Right forelimb (tissue), 1 donor: Measurements from ENCODE around the gene WBP2.

Experiments used
- DNase-seq: peaks from one replicate; pipeline ENCODE4 v3.0.0-alpha.2; 2018

WBP2 gene

DNA sequence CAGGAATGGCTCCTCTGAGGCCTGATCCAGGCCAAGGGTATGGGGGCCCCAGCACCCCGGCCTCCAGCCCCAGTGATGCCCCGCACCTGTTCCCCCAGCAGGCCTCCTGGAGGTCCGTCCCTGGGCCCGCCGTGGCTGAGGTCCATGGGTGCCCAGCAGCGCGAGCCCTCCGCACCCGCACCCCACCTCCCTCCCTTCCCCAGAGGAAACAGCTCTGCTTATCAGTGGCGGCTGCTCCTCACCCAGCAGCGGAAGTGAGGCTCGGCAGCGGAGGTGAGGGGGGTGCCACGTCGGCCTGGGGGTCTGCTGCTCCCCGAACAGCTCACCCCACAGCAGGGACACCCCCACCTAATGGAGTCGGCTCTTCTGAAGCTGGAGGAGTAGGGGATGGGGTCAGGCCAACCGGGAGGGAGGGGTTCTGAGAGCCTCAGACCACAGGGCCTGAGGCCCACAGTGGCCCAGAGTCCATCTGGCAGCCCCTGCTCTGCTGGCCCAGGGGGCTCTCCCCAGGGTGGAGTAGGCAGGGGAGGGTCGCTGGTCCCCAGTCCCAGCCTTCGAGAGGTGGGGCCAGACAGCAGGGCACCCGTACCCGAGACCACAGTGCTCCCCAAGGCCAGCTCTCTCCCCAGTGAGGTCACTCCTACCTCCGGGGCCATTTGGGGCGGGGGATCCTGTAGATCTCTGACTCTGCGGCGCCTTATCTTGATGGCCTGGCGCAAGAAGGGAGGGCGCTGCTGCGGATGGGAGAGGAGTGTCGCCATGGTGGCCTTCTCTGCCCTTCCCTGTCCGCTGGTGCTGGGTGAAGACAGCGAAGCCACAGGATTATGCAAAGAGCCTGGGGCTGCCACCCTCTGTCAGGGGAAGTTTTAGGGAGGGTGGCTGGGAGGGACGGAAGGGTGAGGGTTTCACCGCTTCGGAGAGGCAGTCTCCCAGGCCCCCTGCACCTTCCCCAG, 11.3 kb downstream of the WBP2 start, which contains the start of gene UNC13D:
Gene UNC13D (minus strand): TSS at position 828 of the 953 bp plus-strand sequence. CDS start 67 bp downstream, at position 761.
- no peak for DNase-seq

DNA sequence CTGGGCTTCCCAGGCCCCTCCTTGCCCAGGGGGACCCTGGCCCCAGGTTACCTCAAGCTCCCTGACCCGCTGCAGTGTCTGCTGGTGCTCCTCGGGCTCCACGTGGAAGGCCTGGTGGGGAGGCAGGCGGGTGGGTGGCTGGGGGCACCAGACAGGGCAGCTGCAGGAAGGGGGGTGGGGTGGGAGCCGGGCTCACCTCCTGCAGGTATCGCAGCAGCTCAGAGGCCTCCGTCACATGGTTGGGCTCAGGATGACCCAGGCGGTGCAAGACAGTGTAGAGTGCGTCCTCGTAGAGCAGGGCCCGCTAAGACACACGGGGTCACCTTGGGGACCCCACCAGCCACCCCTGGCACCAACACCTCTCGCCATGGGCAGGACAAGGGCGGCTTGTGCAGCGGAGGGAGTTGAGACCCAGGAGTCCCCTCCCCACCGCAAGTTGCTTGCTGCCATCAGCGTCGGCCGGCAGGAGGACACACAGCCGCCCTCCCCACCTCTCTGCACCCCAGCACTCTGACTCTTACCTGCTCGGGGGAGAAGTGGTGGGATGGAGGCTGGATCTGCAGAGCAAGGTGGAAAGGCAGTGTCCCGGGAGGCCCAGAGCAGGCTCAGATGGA, 12.1 kb downstream of the WBP2 start:
- DNase-seq: no peak

DNA sequence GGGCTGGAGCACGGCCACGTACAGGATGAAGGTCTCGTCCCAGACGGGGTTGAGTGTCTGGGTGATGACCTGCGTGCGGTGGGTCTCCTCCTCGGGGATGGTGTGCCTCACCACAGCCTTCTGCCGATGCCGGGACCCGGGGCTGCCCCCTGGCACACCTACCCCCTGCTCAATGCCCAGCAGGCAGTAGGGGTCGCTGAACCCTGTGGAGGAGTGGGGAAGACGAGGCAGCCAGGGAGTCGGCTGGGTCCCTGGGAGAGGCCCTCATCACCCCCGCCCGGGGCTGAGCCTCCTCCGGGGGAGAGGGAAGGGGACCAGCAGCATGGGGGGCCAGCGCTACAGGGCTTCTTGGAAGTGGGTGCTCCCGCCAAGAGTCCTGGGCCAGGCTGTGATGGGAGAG, 12.7 kb downstream of the WBP2 start:
- no peak for DNase-seq

DNA sequence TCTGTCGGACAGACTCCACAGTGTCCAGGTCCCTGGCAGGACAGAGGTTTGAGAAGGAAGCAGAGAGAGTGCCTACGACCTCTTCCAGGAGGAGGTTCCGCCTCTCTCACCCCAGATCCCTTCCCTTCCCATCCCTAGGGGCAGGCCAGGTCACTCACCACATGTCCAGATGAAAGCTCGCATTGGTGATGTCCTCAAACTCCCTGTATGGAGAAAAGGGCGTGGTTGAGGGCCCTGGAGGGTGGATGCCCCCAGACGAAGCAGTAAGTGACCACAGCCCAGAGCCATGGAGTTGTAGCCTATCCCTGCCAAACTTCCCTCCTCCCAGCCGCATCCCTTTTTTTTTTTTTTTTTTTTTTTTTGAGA, 14.4 kb downstream of the WBP2 start:
- no peak for DNase-seq

DNA sequence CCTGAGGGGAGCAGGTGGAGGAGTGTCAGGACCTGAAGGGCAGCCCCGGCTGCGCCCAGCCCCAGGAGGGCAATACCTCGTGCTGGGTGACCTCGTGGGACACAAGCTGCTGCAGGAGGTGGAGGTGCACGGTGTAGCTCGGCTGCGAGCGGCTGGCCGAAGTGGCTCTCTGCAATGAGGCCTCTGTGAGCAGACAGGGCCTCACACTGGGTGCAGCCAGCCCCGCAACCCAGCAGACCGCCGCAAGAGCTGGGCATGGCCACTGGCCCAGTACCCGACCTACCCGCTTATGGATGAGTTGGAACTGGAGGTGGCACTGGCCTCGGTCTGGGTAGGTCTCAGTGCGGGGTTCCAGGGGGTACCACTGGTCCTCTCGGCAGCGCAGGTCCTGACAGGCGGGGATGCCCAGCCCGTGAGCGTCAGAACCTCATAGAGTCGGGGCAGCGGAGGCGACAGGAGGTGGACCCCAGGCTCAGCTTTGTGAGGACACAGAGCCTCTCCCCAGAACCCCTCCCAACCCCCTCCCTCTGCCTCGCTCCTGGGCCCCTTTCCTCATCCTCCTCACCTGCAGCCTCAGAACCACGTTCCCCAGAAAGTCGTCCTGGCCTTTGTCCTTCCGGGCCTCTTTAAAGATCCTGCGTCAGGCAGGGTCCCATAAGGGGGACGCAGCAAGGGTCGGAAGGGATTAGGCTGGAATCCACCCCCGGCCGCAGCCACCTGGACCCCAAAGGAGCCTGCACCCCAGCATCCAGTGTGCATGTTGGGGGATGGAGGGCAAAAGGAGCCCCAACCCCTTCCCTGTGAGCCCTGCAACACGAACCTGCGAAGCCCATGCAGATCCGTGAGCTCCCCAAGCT, 15.0 kb downstream of the WBP2 start:
- DNase-seq: no peak

DNA sequence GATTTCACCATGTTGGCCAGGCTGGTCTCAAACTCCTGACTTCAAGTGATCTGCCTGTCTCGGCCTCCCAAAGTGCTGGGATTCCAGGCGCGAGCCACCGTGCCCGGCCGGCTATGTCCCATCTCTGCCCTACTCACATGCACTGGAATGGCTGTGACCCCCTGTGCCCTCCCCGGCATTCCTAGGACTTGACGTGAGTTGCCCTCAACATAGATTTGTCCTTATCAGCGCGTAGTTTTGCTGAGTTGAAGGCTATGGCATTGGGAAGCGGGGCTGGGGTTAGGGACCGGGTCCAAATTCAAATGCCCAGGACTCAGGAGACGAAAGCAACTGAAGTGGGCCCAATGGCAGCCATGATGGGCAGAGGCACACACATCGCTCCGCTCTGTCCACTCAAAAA, 16.7 kb downstream of the WBP2 start:
- DNase-seq: no peak

DNA sequence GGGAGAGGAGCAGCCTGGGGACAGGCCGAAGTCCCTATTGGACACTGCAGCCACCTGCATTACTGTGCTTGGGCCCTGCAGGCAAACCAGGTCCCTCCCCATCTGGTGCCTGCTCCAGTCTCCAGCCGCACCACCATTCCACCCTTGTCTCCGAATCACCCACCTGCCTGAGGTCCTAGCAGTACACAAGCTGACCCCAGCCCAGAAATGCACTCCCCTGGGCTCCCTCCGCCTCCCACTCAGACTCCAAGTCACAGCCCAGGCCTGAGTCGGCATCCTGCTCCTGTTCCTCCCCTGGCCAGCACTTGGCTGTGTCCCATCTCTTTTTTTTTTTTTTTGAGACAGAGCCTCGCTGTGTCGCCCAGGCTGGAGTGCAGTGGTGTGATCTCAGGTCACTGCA, 17.2 kb downstream of the WBP2 start:
- DNase-seq: no peak

DNA sequence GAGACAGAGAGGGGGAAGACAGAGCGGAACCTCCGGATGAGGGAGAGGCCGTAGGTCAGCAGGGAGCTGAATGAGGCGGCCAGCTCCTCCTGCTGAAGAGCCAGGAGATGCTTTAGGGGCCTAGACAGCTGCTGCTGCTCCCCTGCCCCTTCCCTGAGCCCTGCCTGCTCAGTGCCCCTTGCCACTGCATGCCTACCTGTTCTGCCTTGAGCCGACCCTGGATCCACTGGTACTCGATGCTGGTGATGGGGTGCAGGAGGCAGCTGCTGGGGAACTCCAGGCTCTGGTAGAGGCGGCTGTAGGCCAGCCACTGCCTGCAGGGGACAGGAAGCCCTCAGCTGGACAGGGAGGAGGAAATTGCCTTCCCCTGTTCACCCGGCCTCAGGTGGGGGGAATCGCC, 18.5 kb downstream of the WBP2 start:
- no peak for DNase-seq

DNA sequence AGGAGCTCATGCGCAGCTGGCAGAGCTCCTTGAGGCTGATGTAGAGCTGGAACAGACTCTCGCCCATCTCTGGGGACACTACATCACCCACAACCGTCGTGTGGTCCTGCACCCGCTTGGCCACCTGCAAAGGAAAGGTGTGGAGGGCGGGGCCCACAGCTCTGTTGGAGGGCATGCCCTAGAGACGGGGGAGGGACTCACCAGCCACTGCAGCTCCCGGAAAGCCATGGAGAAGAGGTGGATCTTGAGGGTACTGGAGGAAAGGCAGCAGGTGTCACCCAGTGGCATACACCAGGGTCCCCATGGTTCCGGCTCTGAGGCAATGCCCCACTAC, 19.5 kb downstream of the WBP2 start:
- no peak for DNase-seq

DNA sequence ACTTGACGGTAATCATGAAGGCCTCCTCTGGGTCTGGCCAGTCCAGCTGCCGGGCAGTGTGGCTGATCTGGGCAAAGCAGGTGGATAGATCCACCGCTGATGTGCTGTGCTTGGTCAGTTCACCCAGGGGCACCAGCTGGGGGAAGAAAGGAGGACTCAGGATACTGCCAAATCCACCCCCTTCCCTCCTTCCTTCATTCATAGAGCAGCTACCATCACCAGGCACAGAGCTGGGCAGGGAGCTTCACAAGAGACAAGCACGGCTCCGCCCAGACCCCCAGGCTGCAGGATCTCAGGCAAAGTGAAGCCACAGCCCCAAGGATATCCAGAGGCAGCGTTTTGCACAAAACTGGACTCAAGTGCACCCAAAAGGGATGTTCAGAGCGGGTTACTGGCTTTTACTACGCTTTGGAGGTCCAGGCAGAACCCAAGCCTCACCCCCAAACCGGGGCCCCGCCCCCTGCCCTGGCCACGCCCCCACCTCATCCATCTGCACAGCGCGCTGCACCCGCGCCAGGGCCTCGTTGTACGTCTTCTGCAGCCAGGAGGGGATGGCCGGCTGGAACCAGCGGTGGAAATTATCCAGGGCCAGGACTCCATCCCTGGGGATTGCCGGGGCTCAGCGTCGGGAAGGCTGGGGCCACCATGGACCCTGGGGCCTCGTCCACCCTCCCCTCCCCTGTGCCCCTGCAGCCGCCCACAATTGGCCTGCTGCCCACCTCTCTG, 20.0 kb downstream of the WBP2 start:
- DNase-seq: peak; percentile 72

DNA sequence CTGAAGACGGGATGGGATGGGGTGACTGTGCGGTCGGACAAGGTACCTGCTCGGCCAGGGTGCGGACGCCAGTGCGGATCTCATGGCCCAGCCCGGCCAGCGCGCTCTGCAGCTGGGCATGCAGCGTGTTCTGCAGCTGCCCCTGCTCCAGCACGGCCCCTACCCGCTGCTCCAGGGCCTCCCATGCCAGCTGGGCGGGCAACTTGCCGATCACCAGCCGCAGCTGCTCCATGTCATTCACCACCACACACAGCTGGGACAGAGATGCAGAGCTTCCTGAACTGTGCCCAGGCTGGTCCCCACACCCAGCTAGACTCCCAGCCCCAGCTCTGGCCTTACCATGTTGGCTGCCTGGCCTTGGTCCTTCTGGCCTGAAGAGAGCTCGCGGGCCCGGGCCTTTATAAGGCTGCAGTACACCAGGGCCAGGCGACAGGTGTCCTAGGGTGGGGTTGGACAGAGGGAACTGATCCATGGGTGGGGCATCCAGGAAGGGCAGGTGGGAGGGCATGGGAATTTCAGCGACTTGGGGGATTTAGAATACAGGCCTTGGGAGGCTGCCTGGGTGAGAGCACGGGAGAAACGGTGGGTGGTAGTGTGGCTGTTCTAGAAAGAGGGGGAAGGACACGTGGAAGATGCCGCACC, 20.7 kb downstream of the WBP2 start:
- DNase-seq: peak; percentile 84

DNA sequence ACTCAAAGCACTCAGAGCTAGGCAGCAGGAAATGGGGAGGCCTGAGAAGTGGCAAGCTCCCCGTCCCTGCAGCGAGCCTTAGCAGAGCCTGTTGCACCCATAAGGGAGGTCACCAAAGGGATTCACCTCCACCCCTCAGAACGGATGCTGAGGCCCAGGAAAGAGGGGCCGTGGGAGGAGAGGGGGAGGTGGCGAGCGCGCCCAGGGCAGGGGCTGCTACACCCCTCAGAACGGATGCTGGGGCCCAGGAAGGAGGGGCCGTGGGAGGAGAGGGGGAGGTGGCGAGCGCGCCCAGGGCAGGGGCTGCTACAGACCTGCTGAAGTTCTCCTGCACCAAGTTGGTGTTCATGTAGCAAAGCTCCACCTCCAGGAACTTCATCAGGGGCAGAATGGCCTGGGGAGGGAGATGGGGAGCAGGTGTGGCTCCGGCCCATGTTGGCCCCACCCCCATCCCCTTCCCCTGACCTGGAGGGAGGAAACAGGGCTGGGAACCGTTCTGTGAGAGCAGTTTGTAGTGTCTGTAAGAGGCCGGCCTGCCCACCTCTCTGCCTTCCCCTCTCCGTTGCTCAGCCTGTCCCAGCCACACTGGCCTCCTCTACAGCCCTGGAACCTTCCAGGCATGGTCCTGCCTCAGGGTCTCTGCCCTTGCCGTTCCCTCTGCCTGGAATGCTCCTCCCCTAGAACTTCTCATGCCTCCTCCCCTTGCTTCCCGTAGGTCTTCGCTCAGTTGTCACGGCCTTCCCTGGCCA, 22.3 kb downstream of the WBP2 start:
- no peak for DNase-seq

DNA sequence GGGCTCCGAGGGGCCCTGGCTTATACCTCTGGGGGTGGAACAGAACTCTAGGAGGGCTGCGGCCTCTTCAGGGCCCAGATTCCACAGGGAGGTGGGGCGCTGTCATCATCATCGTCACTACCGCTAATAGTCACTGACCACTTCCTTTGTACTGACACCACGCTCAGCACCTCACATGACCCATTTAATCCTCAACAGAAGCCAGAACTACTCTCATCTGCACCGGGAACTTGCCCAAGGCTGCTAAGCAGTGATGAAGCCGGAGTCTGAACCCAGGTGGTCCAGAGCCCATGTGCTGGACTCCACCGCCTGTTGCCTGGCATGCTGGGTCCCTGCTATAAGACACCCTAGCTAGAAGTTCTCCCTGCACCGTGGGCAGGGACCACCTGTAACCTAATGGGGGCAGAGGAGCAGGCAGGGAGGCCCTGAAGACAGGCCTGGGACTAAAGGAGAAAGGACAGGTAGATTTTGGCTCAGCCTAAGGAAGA, 22.9 kb downstream of the WBP2 start:
- DNase-seq: no peak

DNA sequence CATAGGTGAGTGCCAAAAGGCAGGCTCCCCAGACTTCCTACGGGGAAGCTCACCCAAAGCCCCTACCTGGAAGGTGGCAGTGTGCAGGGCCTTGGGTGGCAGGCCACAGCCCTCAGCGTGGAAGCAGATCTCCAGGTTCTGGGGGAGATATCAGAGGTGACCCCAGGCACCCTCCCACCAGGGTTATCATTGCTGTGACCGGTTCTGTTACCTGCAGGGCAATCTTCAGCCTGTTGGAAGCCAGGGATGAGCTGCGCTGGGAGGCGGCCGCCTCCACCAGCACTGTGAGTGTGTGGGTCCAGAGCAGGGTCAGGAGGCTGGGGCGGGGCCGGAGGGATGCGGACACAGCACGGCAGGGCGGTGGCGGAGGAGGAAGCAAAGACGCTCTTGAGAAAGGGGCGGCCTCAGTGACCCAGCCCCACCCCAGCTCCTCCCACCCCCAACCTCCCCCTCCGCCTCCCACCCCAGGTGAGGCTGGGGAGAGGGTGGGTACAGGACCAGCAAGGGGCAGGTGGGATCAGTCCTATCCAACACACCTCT, 24.0 kb downstream of the WBP2 start:
- no peak for DNase-seq

DNA sequence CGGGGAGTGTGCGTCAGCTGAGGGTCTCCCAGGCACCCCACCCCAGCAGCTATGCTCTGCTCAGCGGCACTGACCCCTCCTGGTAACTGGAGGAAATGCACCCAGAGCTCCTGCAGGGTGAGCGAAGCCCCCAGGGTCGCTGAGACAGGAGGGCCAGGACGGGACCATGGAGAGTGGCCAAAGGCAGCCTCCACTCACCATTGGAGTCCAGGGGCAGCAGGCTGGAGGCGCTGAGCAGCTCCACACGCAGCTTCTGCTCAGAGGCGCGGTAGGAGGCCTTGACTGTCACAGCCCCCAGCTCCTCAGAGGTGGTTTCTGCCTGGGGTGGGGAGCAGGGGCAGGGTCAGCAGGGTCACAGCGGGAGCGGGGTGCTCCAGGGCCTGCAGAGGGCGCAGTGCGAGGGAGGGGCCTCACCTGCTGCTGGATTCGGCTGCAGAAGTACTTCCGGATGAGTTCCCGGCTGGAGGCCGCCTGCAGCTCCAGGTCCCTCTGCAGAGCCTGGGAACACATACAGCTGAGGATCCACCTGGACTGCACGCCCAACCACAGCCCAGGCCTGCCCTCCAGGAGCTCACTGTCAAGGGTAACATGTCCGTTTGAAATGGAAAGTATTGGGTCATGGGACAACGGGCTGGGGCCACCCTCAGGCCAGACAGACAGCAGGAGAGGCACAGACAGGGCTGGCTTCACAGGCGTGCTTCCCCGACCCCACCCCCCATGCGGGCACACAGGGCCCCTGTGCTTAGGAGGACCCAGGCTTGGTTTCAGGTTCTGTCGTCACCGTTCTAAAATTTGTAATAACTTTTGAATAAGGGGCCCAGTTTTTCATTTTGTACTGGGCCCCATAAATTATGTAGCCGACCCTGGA, 24.7 kb downstream of the WBP2 start:
- no peak for DNase-seq

DNA sequence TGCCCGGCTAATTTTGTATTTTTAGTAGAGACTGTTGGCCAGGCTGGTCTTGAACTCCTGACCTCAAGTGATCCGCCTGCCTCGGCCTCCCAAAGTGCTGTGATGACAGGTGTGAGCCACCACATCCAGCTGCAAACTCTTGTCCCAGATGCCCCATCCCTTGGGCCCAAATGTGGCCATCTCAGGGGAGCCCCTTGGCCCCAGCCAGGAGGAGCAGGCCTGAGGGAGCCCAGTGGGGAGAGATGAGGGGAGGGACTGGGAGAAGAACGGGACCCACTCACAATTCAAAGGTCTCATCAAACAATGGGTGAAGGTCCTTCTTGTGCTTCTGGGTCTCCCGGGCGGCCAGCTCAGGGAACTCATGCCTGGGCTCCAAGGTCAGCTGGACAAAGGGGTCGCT, 25.4 kb downstream of the WBP2 start:
- DNase-seq: no peak

DNA sequence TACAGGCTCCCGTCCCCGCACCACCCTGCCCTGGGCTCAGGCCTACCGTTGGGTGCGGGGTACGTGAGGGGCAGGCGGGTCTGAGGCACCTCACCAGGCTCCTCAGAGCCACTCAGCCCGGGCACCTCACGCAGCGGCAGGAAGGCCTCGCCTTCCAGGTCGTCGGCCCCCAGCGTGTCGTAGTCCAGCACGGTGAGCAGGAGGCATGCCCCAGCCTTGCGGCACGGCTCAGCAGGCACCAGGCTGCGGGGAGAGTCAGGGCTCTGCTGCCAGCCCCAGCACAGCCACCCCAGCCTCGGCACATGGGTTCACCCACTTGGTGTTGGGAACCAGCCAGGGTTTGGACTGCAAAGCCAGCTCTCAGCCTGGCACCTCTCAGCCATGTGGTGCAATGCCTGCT, 26.4 kb downstream of the WBP2 start:
- no peak for DNase-seq

DNA sequence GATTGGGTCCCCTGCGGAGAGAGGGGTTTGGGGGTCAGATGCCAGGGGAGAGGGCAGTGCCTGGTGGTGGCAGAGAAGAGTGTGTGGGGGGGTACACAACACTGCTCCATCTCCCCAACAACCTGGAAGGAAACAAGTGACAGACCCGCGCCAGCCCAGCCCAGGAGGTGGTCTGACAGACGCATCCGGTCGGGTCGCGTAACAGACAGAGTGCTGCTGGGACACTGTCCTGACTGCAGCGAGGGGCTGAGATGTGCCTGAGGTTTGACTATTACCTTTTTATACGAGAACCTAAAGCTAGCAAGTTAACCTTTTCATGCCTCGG, 27.1 kb downstream of the WBP2 start:
- DNase-seq: no peak

DNA sequence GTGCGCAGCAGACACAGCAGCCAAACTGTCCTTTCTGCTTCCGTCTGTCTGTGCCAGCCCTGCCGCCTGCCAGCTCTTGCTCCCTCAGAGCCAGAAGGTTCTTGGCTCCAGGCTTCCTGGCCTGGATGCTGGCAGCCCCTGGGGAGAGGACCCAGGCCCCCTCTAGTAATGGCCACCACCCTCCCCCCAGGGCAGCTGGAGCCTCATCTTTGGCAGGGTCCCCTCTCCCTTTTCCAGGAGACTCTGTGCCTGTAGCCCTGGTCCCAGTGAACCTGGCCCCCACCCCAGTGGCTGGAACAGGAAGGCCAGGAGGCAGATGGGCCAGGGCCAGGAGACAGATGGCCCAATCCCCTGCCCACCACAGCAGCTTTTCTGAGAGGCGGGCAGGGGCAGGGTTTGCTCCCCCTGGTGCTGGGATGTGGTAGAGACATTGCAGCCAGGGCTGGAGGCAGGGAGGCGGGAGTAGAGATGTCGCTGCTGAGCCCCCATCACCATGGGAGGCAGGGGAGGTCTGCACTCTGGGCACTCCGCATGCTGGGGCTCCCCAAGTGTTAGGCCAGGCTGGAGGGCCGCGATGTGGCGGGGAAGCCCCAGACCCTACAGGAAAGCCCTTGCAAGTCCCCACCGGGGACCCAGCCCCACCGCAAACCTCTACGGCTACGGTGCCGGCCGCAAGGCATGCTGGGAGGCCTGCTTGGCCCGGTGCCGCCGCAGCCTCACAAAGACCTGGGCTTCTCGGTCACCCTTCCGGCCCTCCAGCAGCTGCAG, 27.6 kb downstream of the WBP2 start:
- peak; percentile 83 for DNase-seq
